Cardiac muscle cell (in vitro differentiated cells and primary cell): ENCODE data around the gene ERRFI1. TPM values are rescaled to one million over a fixed set of nuclear protein-coding genes. Genes with fewer than 3 reads are reported as not detected.

Experiments
- DNase-seq, 2 donors: peaks; one replicate each; pipeline versions ENCODE4 v3.0.0 to v3.0.0-alpha.2; 2010 to 2017; ENCODE audit warnings: low read depth in 1 of 2, low spot score in 1 of 2
- H3K27ac ChIP-seq: fragments of 200-600 bp; sonication (generic); 2 replicates; pipeline ENCODE4 v1.5.1; 2016
- H3K27me3 ChIP-seq: fragments of 200-600 bp; sonication (generic); 2 replicates; pipeline ENCODE4 v1.6.0; 2016; ENCODE audit warnings: control low read depth
- H3K36me3 ChIP-seq: fragments of 200-600 bp; sonication (generic); 2 replicates; pipeline ENCODE4 v1.5.1; 2016; ENCODE audit warnings: control low read depth
- H3K4me1 ChIP-seq: fragments of 200-600 bp; sonication (generic); 2 replicates; pipeline ENCODE4 v1.8.1; 2017; ENCODE audit warnings: low read depth, mild to moderate bottlenecking, mixed run types
- H3K4me3 ChIP-seq: fragments of 200-600 bp; sonication (generic); 2 replicates; pipeline ENCODE4 v1.5.1; 2016; ENCODE audit warnings: mild to moderate bottlenecking
- H3K9me3 ChIP-seq: fragments of 200-600 bp; sonication (generic); 2 replicates; pipeline ENCODE4 v1.5.1; 2017; ENCODE audit warnings: low read depth, mild to moderate bottlenecking, control low read depth
- CTCF ChIP-seq: IDR thresholded peaks from 2 replicates; pipeline ENCODE4 v1.5.1; 2012; ENCODE audit warnings: low read depth, mild to moderate bottlenecking, low read length
- polyA plus RNA-seq: library from polyadenylated mRNA; unstranded; fragments of >200 nt; fragmentation: Nextera tagmentation; extraction: Ambion mirVana; gene quantifications from 2 replicates; pipeline ENCODE4 v1.2.1, GENCODE V29; 2016
- total RNA-seq: library from RNA; depleted of rRNA; stranded (reverse); fragments of >200 nt; gene quantifications from 2 replicates; pipeline ENCODE4 v1.2.3, GENCODE V29; 2016

The ERRFI1 gene
- total and polyA plus RNA-seq, 2 experiments from 2014 or later = 8.3 to 9.7 TPM

GRCh38 chr1:8031176-8031785, 5.2 kb upstream of the ERRFI1 start:
- no peaks in the 10 kb centered on the region for H3K27me3 ChIP-seq
- peak; percentile 60 for TF ChIP-seq CTCF
- no peaks in the 10 kb centered on the region for H3K9me3 ChIP-seq
- H3K4me3 ChIP-seq = no peak overlapping the region
- no peaks in the 10 kb centered on the region for H3K4me1 ChIP-seq
- no peaks in the 10 kb centered on the region for H3K36me3 ChIP-seq
- peak; percentile 46 to 73 for DNase-seq
- H3K27ac ChIP-seq = no peak overlapping the region

- Histone ChIP-seq H3K4me1 (no peaks in the 10 kb centered on the region), H3K4me3 (no peak overlapping the region), H3K9me3 (no peaks in the 10 kb centered on the region), H3K27me3 (no peaks in the 10 kb centered on the region), H3K36me3 (no peaks in the 10 kb centered on the region), H3K27ac (no peak overlapping the region)
- TF ChIP-seq CTCF = no peak
- no peak for DNase-seq
Observed at GRCh38 chr1:8028571-8028910, 2.4 kb upstream of the ERRFI1 start.

- H3K36me3 ChIP-seq = no peaks in the 10 kb centered on the region
- no peak overlapping the region for H3K27ac ChIP-seq
- peak in 1 of 2 donors; percentile 89 for DNase-seq
- H3K9me3 ChIP-seq = no peaks in the 10 kb centered on the region
- no peak for TF ChIP-seq CTCF
- H3K4me1 ChIP-seq = no peaks in the 10 kb centered on the region
- H3K27me3 ChIP-seq = no peaks in the 10 kb centered on the region
- H3K4me3 ChIP-seq = no peak overlapping the region
Observed at GRCh38 chr1:8027748-8028570, 1.9 kb upstream of the ERRFI1 start.

GRCh38 chr1:8026976-8027747, 1.1 kb upstream of the ERRFI1 start:
- H3K27me3 ChIP-seq = no peaks in the 10 kb centered on the region
- H3K4me3 ChIP-seq = peak overlapping the region; percentile 93
- H3K9me3 ChIP-seq = no peaks in the 10 kb centered on the region
- DNase-seq = peak in 1 of 2 donors; percentile 78
- H3K4me1 ChIP-seq = no peaks in the 10 kb centered on the region
- H3K27ac ChIP-seq = peak overlapping the region; percentile 91
- no peaks in the 10 kb centered on the region for H3K36me3 ChIP-seq
- no peak for TF ChIP-seq CTCF

- H3K9me3 ChIP-seq = no peaks in the 10 kb centered on the region
- TF ChIP-seq CTCF = no peak
- H3K27ac ChIP-seq = peak overlapping the region; percentile 91
- no peaks in the 10 kb centered on the region for H3K36me3 ChIP-seq
- no peaks in the 10 kb centered on the region for H3K27me3 ChIP-seq
- DNase-seq = no peak
- H3K4me3 ChIP-seq = peak overlapping the region; percentile 93
- no peaks in the 10 kb centered on the region for H3K4me1 ChIP-seq
Observed at GRCh38 chr1:8025671-8026144, 401 bp downstream of the ERRFI1 start.
